Activated T-helper 1 cell treated with Interleukin-2 at 50 U/mL for 16 hours (primary cell): ENCODE data around the gene C14orf119.

ENCODE experiments used
- DNase-seq: peaks from one replicate; pipeline ENCODE4 v3.0.0-alpha.2; 2020; ENCODE audit warnings: low read depth

C14orf119 gene

GRCh38 chr14:23095196-23096108, at the start of gene C14orf119:
TSS of gene C14orf119 (plus strand) at chr14:23095505. CDS start at chr14:23097659, 2,154 bp downstream.
- DNase-seq = peak; percentile 97

GRCh38 chr14:23047034-23047634, 48.2 kb upstream of the C14orf119 start:
- no peak for DNase-seq

GRCh38 chr14:23047751-23048693, 47.3 kb upstream of the C14orf119 start:
- no peak for DNase-seq

GRCh38 chr14:23049011-23049410, 46.3 kb upstream of the C14orf119 start:
- no peak for DNase-seq

- no peak for DNase-seq
Observed at GRCh38 chr14:23051141-23052057, 43.9 kb upstream of the C14orf119 start.

GRCh38 chr14:23052182-23052623, 43.1 kb upstream of the C14orf119 start:
- DNase-seq = no peak

- no peak for DNase-seq
Observed at GRCh38 chr14:23052671-23053070, 42.6 kb upstream of the C14orf119 start.

GRCh38 chr14:23053426-23053825, 41.9 kb upstream of the C14orf119 start:
- DNase-seq = no peak

GRCh38 chr14:23054000-23054811, 41.1 kb upstream of the C14orf119 start:
- DNase-seq = no peak

GRCh38 chr14:23055147-23055550, 40.2 kb upstream of the C14orf119 start:
- DNase-seq = no peak

GRCh38 chr14:23055621-23056144, 39.6 kb upstream of the C14orf119 start:
- no peak for DNase-seq

- peak; percentile 41 for DNase-seq
Observed at GRCh38 chr14:23056145-23056955, 39.0 kb upstream of the C14orf119 start.

- peak; percentile 54 for DNase-seq
Observed at GRCh38 chr14:23056956-23057756, 38.1 kb upstream of the C14orf119 start, which contains the start of gene CDH24. TSS of gene CDH24 (minus strand) at chr14:23057520. CDS start at chr14:23055733, 1,787 bp downstream.

GRCh38 chr14:23057757-23058653, 37.3 kb upstream of the C14orf119 start:
- peak; percentile 75 for DNase-seq

GRCh38 chr14:23058654-23059504, 36.4 kb upstream of the C14orf119 start:
- no peak for DNase-seq
